ENCODE measurements around the gene PDE4B.

Gene PDE4B

GRCh38 chr1:66245691-66246090 is 453.0 kb downstream of the PDE4B start:
- DNase-seq, result no peak

DNA sequence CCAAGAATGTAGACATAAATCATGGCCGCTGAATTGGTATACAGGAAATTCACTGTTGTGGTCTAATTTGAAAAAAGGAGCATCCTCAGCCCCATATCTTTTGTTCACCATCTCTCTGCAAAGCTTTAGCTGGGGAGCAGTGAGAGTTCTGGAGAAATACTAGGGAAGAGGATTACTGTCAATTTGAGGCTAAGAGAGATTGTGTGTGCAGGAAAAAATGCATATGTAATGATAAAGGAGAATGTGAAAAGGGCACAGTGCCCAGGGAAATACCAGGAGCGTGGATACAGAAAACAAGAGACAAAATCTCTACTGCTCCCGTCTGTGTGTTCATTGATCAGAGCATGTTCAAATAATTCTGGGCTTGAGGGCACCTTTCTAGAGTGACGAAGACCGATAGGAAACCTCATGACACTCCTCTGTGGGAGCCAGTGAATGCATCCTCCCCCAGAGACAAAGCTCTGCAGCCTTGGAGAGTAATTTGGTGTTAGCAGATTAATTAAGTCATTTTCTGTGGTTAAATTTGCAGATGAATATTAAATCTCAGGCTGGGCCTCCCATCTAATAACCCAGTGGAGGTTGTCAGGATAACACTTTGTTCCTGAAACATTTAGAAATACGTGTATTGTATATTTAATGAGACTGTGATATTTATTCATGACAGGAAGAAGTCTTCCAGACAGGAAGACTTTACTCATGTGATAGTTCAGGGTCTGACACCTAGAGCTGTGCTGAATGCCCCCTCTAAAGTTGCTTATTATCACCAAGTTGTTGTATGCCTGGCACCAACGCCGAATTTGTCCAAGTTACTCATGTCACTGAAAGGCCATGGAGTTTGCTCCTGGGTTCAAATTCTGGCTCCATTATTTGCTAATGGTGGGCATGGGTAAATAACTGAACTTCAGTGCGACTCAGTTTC is 453.9 kb downstream of the PDE4B start:
- no peak for DNase-seq

- no peak for DNase-seq
These were observed 454.9 kb downstream of the PDE4B start for GRCh38 chr1:66247415-66248208.

DNA sequence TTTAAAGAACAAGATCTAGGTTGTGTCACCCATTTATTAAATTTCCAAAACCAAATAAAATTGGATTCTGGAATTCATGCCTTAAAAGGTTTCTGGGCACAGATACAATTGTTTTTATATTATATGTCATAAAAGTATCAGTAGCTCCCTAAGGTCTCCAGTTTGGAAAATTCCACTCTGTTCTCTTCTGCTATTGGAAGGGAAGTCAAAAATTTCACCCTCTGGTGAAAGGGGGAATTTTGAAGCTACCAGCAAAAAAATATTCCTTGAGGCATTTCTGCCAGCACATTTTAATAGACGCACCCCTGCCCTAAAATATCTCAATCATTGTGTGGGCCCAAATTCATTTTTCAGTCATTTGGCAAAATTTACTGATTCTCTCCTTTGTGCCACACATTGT is 455.6 kb downstream of the PDE4B start:
- DNase-seq, result no peak

DNA sequence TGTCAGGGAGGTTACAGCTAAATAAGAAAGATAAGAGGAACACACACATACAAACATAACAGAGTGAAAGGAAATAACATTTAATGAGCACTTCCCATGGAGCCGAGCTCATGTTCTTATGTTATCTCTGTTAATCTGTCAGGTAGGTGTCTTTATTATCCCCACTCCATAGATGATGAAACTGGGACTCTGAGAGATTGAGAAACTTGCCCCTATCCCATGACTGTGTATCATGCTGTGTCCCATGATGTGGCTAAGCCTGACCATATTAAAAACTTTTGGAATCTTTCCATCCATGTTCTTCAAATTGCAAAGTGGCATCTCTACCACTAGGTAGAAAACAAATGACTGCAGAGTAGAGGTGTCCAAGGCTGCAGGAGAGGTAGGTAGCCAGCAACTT is 456.1 kb downstream of the PDE4B start:
- no peak for DNase-seq

DNA sequence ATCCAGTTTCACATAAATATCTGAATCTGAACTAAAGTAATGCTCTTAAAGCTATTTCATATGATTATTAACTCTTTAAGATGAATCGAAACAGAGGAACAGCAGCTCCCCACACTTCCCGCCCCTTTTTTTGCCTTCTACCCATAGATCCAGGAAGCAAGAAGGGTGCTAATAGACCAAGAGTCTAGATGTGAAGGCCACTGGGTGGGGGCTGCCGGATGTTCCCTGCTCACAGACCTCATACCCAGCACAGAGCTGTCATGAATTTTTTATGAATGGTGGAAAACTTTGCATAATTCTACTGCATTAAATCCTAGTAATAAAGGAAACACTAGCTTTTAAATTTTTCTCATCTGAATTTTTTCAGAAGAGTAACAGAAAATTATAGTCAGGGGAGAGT is 457.4 kb downstream of the PDE4B start:
- no peak for DNase-seq

GRCh38 chr1:66250478-66250877 is 457.8 kb downstream of the PDE4B start:
- no peak for DNase-seq

- no peak for DNase-seq
These were observed 458.9 kb downstream of the PDE4B start for GRCh38 chr1:66251546-66251945.

GRCh38 chr1:66253330-66253921 is 460.7 kb downstream of the PDE4B start:
- DNase-seq, result peak; percentile 49 to 74

- DNase-seq, result no peak
These were observed 462.1 kb downstream of the PDE4B start for GRCh38 chr1:66254785-66255184.

GRCh38 chr1:66256629-66257572 is 464.2 kb downstream of the PDE4B start:
- no peak for DNase-seq

- no peak for DNase-seq
These were observed 465.9 kb downstream of the PDE4B start for GRCh38 chr1:66258404-66259105.

GRCh38 chr1:66261364-66261763 is 468.7 kb downstream of the PDE4B start:
- no peak for DNase-seq

- DNase-seq, result no peak
These were observed 469.7 kb downstream of the PDE4B start for GRCh38 chr1:66262208-66262963.

- no peak for DNase-seq
These were observed 472.6 kb downstream of the PDE4B start for GRCh38 chr1:66265268-66265667.

GRCh38 chr1:66265796-66266195 is 473.1 kb downstream of the PDE4B start:
- DNase-seq, result no peak

DNA sequence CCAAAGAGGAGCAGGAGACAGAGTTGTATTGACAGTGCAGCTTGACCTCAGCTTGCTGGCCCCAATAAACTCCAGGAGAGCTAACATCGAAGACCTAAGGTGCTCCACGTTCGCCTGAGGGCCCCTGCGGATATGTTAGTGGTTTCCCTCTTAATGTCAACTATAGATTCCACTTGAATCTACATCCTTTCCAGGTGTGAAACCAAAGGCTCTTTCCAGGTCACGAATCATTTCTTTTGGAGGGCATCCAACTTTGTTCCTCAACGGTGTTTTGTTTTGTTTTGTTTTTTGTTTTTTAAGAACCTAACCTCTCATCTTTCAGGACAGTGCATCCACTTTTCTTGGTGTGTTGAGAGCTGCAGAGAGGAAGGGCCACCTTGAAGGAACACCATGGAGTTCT is 473.7 kb downstream of the PDE4B start:
- no peak for DNase-seq

- DNase-seq, result no peak
These were observed 474.1 kb downstream of the PDE4B start for GRCh38 chr1:66266756-66267155.

DNA sequence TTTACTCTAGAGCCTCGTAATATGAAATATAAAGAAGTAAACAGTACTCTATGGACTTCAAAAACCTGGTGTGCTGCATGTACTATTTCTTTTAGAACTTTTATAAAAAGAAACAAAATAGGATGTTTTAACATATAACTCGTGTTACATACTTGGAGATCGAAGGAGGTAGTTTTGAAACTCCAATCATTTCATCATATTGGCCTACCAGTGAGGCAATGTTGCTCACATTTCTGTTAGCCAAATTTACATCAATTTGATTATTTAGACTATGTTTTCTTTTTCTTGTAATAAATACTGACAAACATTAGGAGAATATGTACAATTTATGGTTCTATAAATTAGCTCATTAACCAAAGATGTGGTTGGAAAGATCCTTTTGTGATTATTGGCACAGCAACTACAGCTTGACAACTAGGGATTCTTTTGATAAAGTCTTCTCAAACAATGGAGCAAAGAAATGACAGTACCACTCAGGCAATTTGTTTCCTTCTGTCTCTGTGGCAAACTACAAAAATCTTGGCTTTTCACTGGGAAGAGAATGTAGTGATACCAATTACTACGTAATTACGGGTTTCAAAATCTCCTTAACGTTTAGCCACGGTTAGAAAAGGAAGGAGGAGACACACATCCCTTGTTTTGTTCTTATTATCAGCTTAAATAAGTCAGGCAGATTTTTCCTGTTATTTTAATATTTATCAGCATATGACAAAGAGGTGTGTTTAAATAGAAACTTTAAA is 474.7 kb downstream of the PDE4B start:
- no peak for DNase-seq

GRCh38 chr1:66269222-66269621 is 476.5 kb downstream of the PDE4B start:
- DNase-seq, result no peak
